ENCODE results near the gene SLC35A5.
A peak's percentile ranks its signal among the peaks of the same experiment; 100 is the strongest.

SLC35A5 gene

DNA sequence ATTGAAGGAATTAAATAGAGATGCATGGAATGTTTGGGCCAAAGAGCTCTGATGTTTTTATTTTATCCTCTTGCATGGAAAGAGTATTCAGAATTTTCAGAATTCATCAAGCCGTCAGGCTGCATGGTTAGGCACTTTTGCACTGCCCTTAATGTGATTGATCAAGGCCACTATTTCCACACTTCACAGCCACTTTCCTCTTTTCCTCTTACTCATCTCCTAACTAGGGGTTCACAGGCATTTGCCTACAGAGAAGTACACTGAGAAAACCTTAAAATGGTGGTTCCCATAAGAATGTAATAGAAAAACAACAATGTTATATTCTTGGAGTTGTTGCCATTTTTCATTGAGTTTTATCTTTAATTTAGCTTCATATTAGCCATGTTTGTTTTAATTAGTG, 10.9 kb downstream of the SLC35A5 start:
- no peak for DNase-seq

DNA sequence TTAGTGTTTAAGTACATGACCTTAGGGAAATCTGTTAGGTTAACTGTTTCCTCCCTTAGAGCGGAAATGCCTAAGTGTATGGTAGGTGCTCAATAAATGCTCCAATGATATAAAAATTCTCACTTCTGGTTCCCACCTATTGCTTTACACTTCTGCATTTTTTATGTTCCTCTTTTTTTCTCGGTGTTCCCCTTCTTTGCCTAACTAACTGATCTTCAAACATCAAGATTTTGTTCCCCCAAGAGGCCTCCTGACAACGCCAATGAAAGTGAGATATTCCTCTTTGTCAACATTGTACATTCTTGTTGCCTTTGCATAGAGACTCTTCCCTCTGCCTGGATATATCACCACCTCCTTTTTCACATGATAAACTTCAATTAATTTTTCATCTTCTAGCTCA, 17.4 kb downstream of the SLC35A5 start:
- DNase-seq: no peak

DNA sequence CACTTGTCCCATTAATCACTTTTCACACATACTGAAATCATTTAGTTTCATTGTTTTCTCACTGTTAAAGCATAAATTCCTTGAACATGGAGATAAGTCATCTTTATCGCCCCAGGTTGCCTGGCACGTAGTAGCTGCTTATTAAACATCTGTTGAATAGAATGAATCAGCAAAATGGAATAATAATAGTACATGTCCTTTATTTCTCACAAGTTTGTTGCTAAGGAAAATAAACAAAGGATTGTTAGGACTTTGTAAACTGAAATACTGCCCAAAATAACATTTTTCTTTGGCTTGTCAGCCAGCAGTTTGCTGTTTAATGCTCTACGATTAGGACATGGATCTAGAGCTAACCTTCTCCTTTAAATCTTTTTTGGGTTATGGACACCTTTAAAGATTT, 17.9 kb downstream of the SLC35A5 start:
- no peak for DNase-seq

DNA sequence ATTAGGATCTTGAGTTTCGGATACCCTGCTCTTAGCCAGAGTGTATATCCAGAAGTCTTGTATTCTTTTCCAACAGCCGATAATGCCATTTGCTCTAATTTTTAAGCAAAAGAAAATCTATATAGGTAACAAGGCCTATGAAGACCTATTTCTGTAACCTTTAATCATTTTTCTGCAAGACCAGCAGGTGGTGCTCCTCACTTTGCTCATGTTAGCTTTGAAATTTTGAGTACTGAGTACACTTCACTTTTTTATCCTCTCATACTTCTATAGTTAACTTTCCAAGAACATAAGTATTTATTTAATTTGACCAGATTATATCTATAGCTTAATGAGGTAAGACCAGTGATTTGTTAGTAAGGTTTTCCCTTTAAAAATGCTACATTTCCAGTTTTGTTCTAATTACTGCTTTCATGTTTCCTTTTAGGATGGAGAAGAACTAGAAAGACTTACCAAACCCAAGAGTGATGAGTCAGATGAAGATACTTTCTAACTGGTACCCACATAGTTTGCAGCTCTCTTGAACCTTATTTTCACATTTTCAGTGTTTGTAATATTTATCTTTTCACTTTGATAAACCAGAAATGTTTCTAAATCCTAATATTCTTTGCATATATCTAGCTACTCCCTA, 20.5 kb downstream of the SLC35A5 start:
- DNase-seq: peak; percentile 32

DNA sequence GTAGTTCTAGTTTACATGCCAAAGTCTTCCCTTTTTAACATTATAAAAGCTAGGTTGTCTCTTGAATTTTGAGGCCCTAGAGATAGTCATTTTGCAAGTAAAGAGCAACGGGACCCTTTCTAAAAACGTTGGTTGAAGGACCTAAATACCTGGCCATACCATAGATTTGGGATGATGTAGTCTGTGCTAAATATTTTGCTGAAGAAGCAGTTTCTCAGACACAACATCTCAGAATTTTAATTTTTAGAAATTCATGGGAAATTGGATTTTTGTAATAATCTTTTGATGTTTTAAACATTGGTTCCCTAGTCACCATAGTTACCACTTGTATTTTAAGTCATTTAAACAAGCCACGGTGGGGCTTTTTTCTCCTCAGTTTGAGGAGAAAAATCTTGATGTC, 21.3 kb downstream of the SLC35A5 start:
- DNase-seq: no peak

DNA sequence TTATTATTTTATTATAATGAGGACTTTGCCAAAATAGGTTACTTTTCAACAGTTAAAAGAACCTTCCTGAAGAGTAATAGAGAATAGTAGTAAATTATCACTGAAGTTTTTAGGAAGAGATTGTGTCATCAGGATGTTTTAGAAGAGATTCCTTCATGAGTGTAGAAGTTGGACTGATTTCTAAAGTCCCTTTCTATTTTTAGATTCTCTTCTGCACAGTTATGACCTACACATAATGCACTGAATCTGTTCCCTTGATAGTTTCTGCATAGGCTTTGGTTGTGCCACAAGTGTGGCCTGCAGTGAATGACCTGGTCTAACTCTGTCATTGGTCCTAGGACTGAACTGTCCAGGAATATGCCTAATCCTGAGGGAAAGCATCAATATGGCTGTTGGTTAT, 23.9 kb downstream of the SLC35A5 start:
- DNase-seq: no peak

DNA sequence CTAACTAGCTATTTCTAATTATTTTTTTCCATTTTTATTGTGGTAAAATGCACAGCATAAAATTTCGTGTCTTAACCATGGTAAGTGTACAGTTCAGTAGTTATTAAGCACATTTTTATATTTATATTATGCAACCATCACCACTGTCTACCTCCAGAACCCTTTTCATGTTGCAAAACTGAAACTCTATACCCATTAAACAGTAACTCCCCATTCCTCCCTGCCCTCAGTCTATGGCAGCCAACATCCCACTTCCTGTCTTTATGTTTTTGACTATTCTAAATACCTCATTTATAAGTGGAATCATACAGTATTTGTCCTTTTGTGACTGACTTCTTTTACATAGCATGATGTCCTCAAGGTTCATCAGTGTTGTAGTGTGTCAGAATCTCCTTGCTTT, 25.5 kb downstream of the SLC35A5 start:
- no peak for DNase-seq

DNA sequence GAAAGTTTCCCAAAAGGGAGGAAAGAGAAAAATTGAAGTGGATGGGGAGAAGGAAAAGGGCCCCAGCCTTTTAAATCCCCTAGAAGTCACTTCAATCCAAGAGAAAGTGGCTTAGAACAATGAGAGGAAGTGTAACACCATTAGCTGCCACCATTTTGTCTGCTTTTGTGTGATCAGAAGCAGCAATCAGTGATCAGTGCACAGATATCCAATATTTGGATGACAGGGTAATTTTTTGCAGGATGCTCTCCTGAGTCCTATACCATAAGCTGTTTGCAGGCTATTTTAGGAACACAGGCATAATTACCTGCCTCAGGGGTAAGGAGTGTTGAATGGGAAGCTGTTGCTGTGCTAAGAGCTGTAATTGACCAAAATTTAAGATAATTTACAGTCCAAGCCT, 31.4 kb downstream of the SLC35A5 start:
- DNase-seq: no peak

DNA sequence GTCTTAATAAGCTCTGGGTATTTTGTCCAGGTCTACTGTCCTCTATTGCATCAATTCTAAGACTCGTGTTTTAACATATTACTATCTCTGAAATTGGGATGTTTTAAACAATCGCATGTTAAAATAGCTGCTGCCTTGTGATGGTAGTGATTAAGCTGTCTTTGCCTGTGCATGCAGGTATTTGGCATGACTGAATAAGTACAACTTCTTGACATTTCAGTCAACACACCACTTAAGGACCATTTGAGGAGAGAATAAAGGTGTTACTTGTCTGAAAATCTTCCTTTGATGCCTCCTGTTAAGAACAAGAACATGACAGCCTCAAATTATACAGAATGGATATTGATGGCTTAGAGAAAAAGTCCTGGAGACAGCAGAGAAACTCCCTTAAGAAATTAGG, 33.0 kb downstream of the SLC35A5 start:
- DNase-seq: no peak

DNA sequence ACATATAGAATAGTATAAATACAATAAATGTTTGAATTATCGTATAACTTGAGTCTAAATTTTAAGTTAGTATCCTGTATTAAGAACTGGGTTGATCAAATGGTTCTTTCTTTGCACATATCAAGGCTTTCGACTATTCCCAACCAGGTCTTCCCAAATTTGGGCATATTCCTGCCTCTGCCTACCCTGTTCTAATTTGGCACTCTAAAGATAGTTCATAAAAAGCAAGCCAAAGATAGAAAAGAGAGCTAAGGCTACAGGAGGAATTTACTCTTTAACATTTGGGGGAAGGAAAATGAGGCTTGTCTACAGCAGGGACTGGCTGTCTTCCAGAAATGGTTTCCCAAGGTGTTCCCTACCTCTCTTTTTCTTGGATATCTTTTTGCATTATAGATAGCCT, 36.1 kb downstream of the SLC35A5 start:
- no peak for DNase-seq

DNA sequence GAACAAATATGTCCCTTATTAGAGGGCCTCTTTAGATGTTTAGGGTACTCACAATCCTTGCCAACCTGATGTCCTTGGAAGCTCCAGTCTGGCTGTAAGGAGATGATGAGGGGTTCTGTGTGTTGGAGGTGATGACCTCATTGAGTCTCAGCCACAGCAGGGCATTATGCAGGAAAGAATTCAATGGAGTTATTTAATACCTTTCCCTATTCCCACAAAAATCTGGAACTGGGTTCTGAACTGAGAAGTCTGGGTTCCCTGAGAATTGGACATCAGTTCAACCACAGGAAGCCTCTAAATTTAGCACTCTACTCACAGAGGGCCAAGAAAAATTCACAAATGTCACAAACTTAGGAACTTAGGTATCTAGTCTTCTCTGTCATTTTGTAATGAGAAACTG, 36.9 kb downstream of the SLC35A5 start:
- DNase-seq: no peak

DNA sequence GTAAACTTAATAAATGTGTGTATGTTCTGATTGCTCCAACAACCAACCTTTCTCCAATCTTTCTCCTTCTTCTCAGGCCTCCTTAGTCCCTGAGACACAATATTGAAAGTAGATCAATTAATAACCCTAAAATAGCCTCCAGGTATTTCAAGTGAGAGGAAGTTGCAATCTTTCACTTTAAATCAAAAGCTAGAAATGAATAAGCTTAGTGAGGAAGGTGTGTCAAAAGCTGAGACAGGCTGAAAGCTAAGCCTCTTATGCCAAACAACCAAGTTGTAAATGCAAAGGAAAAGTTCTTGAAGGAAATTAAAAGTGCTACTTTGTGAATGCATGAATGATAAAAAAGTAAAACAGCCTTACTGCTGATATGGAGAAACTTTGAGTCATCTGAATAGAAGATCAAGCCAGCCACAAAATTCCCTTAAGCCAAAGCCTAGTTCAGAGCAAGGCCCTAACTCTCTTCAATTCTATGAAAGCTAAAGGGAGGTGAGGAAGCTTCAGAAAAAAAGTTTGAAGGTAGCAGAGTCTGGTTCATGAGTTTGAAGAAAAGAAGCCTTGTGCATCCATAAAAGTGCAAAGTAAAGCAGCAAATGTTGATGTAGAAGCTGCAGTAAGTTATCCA, 40.5 kb downstream of the SLC35A5 start:
- no peak for DNase-seq

DNA sequence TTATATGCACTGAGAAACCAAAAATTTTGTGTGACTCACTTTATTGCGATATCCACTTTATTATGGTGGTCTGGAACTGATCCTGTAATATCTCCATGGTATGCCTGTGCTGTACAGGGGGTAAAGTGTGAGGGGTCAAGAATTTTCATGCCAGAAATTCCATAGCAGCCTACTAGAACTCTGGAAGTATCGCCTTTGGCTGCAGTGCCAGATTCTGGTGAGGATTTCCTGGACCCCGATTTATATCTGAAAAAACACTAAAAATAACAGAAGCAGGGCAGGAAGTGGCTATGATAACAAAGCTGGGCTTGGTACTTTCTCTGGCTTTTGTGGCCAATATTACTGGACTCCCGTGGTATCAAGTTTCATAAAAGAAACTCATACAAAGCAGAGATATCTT, 42.7 kb downstream of the SLC35A5 start:
- DNase-seq: no peak

DNA sequence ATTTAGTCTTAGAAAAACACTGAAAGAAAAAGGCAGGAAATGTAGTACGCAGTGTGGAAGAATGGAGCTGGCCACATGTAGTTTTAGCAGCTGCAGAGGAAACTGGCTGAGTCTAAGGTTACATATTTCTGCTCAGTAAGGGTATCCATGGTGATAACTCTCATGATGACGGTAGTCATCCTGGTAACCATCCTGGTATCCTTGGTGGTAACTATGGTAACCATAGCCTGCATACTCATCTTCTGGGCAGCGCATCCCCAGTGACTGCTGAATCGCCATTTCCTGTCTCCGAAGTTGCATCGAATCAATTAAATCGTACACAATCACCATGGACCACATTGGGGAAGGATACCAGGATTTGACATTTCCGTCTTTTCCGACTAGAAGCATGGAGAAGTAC, 43.4 kb downstream of the SLC35A5 start:
- no peak for DNase-seq

DNA sequence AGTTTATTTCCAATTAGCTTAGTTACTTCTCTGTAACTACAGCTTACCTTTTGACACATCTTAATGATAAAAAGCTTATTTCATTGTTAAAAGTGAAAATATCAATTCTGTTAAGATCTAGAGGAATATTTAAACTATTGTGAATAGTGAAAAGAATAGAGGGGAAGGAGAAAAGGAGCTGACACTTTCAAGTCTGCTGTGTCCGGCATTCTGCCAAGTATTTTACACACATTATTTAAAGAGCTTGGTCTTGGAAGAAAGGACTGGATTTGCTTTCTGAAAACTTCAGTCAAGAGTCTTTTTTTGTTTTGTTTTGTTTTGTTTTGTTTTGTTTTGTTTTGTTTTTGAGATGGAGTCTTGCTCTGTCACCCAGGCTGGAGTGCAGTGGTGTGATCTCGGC, 44.3 kb downstream of the SLC35A5 start:
- DNase-seq: no peak

DNA sequence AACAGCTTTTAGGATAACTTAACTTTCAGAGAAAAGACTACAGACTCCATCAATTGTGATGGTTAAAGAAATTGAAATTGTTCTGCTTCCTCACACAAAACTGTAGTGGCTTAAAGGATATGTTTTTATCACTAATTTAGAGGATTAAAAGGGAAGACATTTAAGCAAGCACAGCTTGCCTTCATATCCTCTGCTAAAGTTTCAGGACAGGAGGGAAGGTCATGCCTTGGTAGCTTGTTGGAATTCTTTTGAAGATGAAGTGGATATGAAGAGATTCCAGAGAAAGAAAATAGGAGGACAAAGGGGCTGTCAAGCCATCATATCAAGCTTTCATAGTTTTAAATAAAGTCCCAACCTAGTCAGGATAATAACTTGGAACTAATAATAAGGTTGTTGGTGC, 46.0 kb downstream of the SLC35A5 start:
- no peak for DNase-seq

DNA sequence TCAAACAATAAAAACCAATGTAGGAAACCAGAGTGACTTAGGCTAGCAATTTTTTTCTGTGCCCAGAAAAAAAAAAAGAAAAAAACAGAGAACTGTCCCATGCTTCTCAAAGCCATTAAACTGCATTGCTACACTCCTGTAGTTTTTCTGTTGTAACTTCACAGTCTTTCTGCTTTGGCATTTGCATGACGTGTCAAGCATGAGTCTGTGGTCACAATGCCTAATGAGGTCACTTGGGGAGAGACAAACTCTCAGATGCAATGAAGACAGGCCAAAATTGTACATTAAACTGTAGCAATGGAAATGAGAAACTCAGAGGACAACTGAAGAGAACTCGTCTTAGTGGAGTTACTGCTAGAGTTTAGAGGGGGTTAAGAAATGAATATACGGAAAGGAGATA, 48.3 kb downstream of the SLC35A5 start:
- no peak for DNase-seq

DNA sequence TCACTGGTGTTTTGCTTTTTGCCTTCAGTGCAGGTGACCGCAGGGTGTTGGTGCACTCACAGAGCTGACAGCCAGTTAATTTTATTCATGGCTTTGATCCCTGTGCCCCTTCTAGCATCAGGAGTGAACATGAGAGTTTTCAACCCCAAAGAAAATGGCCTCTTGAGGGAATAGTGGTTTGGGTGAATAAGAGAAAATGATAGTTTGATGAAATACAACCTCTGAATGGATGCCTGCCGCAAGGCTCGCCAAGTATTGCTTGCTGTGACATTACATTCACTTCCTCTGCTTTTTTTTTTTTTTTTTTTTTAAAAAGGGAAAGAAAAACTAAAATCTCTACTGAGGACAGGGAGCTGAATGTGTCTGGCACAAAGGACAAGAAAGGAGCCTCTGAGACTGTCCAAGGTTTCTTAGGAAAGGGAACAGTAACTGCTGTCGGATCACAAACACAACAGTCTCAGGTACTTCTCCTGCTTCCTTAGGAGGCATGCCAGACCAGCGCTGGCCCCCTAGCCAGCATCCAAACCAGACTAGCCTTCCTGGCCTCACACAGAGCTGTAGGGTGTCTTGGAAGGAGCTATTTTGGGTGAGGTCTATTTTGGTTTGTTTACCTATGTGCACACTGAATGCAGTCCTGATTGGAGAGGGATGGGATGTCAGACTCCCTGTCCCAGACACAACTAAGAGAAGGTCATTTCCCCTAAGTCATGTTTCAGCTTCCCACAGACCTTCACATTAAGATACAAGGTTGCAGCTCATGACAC, 50.1 kb downstream of the SLC35A5 start:
- no peak for DNase-seq

DNA sequence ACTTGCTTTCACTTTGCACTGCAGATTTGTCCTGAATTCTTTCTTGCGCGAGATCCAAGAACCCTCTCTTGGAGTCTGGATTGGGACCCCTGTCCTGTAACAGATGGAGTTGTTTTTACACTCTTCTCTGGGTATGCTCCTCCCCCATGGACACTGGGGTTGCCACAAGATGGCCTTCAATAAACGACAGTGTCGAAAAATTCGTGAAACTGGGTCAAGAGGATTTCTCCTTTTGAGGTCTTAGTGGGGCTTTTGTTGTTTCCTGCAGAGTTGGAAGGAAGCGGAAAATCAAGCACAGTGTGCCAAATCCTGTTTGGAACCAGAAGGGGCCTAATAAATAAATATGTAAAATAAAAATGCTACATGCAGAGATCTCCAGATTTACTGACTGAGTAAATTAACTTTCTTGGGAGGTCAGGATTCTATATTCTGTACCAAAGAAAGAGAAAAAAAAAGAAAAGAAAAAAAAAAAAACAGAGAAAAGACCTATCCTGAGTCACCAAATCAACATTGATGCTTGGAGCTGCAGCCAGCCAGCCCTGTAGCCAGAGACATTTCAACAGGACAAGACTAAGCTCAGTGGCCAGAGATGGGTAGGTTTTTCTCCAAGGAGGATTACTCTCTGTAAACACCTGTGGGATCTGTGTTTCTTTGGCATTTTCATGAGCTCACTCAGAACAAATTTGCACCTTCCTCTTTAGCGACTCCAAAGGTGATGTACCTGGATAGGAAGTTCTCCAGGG, 54.3 kb downstream of the SLC35A5 start:
- DNase-seq: no peak

DNA sequence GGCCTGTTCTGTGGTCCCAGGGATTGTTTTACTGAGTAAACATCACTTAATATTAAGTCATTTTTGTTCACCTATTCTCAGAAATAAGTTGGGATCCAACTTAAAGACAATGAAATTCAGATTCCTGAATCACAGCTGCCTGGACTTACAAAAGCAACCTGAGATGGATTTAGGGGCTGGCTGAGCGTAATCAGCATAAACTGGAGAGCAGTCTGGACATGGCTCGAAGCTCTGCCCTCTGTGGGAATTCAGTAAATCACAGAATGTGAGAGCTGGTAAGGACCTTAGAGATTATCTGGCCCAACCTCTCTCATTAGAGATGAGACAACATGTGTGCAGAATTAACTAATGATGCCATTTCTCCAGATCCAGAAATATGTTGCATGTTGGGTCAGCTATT, 55.4 kb downstream of the SLC35A5 start:
- no peak for DNase-seq

DNA sequence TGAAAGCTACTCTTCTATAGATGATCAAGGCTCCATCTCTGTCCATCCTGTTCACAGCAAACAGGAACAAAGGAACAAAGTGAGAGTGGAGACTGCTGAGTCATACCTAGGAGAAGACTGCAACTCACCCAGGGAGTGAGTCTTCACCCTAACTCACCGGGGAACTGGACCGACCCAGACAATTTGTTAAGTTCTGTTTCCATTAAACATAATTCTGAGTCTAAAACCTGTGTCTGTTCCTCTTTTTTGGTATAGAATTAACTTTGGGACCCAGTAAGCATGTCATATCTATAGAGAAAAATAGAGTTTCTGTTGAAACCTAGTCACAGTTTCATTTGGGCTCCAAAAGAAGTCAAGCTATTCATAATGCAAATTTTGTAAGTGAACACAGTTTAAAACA, 57.5 kb downstream of the SLC35A5 start:
- DNase-seq: no peak

DNA sequence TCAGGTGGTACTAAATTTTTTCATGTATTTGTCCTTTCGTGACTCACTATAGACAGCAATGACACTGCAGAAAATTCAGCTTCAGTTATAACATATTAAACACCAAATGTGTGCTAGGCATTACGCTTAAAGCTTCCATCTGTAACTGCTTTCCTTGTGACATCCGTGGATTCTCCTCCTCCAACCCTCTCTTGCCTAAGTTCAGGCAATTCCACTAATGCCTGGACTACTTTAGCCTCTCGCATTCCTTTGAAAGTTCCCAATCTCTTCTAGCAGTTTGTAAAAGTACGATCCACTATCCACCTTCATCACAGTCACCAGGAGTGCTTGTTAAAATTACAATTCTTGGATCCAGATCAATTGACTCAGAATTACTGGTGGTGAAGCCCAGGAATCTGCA, 61.4 kb downstream of the SLC35A5 start:
- no peak for DNase-seq

DNA sequence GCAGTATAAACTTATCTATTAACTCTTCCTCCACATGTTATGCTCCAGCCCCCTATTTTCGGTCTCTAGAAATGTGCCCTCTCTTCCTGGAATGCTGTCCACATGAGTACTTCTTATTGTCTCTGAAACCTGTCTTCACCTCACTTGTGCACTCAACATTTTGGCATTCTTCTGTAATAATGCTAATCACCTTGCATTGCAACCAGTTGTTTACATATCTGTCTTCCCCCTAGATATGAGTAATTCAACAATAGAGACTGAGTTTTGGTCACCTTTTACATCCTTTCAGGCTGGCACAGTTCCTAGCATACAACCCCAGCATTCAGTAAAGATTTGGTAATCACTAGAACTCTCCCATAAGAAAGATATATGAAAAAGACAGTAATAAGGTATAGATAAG, 61.9 kb downstream of the SLC35A5 start:
- DNase-seq: no peak

DNA sequence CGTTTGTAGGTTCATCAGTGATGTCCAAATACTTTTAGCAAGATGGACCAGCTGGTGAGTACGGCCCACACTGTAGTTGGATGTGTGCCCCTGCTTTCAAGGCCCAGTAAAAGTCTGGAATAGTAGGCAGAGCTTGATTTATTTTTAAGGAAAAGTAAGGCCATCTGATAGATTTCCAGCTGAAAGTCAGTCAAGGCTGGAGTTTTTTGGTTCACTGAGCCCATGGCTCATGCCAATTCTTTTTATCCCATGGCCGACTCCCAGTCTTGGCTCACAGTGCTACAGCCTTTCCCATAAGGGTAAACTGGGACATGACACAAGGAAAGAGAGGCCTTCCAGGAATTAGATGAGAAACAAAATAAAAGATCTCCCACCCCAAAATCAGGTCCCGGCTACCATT, 65.6 kb downstream of the SLC35A5 start:
- DNase-seq: peak; percentile 77
